Erythroblast (primary cell): ENCODE results near the gene TRPM3.

Experiments
- GATA1 ChIP-seq: IDR thresholded peaks from 2 replicates; pipeline ENCODE4 v1.6.1; 2011; ENCODE audit warnings: low read depth, mild to moderate bottlenecking, control low read depth, low read length, moderate library complexity
- POLR2A ChIP-seq: IDR thresholded peaks from 2 replicates; pipeline ENCODE4 v1.6.1; 2011; ENCODE audit warnings: mild to moderate bottlenecking, low read length

GRCh38 chr9:70688704-70689103, 432.7 kb downstream of the TRPM3 start:
- TF ChIP-seq POLR2A (no peak), GATA1 (no peak)
